Measurements from ENCODE around the gene THSD4. TPM values are rescaled to one million over a fixed set of nuclear protein-coding genes. Genes with fewer than 3 reads are reported as not detected.

The THSD4 gene
- total and polyA plus RNA-seq, 2 of the 8 experiments (the other 6 are each of a cell fraction or from before 2014, with no cell fraction given) = 2.5 to 6.2 TPM

DNA sequence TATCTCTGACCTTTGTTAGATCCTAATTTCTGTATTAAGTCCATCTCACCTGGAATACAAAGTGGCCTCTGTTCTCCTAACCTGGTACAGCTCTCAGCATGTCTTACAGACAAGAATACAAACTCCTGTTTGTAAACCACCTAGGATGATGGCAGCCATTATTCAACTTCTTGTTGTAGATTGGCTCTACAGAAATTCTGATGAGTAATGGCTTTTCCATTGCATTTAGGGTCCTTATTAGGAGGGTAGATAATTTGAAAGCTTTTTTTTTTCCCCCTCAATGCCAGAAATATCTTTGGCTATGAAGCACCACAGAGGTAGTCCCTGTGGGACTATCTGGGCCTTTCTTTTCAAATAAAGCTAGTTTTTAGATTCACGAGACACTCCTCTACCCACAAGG, 704.9 kb downstream of the THSD4 start (continued):
- TF ChIP-seq, protein P1, sequence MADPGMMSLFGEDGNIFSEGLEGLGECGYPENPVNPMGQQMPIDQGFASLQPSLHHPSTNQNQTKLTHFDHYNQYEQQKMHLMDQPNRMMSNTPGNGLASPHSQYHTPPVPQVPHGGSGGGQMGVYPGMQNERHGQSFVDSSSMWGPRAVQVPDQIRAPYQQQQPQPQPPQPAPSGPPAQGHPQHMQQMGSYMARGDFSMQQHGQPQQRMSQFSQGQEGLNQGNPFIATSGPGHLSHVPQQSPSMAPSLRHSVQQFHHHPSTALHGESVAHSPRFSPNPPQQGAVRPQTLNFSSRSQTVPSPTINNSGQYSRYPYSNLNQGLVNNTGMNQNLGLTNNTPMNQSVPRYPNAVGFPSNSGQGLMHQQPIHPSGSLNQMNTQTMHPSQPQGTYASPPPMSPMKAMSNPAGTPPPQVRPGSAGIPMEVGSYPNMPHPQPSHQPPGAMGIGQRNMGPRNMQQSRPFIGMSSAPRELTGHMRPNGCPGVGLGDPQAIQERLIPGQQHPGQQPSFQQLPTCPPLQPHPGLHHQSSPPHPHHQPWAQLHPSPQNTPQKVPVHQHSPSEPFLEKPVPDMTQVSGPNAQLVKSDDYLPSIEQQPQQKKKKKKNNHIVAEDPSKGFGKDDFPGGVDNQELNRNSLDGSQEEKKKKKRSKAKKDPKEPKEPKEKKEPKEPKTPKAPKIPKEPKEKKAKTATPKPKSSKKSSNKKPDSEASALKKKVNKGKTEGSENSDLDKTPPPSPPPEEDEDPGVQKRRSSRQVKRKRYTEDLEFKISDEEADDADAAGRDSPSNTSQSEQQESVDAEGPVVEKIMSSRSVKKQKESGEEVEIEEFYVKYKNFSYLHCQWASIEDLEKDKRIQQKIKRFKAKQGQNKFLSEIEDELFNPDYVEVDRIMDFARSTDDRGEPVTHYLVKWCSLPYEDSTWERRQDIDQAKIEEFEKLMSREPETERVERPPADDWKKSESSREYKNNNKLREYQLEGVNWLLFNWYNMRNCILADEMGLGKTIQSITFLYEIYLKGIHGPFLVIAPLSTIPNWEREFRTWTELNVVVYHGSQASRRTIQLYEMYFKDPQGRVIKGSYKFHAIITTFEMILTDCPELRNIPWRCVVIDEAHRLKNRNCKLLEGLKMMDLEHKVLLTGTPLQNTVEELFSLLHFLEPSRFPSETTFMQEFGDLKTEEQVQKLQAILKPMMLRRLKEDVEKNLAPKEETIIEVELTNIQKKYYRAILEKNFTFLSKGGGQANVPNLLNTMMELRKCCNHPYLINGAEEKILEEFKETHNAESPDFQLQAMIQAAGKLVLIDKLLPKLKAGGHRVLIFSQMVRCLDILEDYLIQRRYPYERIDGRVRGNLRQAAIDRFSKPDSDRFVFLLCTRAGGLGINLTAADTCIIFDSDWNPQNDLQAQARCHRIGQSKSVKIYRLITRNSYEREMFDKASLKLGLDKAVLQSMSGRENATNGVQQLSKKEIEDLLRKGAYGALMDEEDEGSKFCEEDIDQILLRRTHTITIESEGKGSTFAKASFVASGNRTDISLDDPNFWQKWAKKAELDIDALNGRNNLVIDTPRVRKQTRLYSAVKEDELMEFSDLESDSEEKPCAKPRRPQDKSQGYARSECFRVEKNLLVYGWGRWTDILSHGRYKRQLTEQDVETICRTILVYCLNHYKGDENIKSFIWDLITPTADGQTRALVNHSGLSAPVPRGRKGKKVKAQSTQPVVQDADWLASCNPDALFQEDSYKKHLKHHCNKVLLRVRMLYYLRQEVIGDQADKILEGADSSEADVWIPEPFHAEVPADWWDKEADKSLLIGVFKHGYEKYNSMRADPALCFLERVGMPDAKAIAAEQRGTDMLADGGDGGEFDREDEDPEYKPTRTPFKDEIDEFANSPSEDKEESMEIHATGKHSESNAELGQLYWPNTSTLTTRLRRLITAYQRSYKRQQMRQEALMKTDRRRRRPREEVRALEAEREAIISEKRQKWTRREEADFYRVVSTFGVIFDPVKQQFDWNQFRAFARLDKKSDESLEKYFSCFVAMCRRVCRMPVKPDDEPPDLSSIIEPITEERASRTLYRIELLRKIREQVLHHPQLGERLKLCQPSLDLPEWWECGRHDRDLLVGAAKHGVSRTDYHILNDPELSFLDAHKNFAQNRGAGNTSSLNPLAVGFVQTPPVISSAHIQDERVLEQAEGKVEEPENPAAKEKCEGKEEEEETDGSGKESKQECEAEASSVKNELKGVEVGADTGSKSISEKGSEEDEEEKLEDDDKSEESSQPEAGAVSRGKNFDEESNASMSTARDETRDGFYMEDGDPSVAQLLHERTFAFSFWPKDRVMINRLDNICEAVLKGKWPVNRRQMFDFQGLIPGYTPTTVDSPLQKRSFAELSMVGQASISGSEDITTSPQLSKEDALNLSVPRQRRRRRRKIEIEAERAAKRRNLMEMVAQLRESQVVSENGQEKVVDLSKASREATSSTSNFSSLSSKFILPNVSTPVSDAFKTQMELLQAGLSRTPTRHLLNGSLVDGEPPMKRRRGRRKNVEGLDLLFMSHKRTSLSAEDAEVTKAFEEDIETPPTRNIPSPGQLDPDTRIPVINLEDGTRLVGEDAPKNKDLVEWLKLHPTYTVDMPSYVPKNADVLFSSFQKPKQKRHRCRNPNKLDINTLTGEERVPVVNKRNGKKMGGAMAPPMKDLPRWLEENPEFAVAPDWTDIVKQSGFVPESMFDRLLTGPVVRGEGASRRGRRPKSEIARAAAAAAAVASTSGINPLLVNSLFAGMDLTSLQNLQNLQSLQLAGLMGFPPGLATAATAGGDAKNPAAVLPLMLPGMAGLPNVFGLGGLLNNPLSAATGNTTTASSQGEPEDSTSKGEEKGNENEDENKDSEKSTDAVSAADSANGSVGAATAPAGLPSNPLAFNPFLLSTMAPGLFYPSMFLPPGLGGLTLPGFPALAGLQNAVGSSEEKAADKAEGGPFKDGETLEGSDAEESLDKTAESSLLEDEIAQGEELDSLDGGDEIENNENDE (IDR thresholded peaks at IDR 0.05; ENCODE audit: insufficient replicate concordance, low read length) = no peak

Measured in H1 (cell line).